GM18505 (cell line): Measurements from ENCODE around the gene NPPC.
"Not testable (repeated sequence)": the region's sequence is repeated elsewhere in the genome, so short reads cannot be mapped to it uniquely, and the experiment has no call there.

Experiments
- ATAC-seq: cut with Tn5 transposase; IDR thresholded peaks from one replicate; pipeline ENCODE4 v1.9.1; 2021; ENCODE audit not compliant: unreplicated experiment
- POLR2A ChIP-seq: IDR thresholded peaks from 4 replicates; pipeline ENCODE4 v1.6.1; 2011; ENCODE audit warnings: borderline replicate concordance; ENCODE audit not compliant: insufficient read depth, insufficient read length; ENCODE audit errors: extremely low read depth

Gene NPPC

DNA sequence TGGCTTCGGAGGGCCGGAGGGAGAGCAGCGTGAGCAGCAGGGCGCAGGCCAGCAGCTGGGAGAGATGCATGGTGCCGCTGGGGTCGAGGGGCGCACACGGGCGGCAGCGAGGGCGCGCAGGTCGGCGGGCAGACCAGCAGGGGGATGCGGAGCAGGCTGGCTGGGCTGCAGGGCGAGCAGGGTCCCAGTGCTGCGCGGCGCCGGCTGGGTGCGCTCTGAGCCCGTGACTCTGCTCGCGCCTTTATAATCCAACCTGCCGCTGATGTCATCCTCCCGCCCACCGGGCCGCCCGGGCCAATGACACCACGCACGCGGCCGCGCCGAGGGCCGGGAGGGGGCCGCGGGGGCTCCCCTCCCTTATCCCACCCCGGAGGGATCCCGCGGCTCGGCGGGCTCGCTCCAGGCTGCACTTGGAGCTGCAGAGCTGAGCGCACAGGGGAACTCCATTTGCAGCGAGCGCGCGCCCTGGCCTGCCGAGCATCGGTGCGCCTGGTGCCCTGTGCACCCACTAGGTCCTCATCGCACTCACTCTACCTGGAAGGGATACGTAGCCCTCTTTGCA is at the start of gene NPPC:
NPPC (minus strand) TSS at position 217 of the 562 bp plus-strand sequence; CDS start at position 70, 147 bp downstream.
- ATAC-seq: peak; percentile 60
- TF ChIP-seq POLR2A: no peak

DNA sequence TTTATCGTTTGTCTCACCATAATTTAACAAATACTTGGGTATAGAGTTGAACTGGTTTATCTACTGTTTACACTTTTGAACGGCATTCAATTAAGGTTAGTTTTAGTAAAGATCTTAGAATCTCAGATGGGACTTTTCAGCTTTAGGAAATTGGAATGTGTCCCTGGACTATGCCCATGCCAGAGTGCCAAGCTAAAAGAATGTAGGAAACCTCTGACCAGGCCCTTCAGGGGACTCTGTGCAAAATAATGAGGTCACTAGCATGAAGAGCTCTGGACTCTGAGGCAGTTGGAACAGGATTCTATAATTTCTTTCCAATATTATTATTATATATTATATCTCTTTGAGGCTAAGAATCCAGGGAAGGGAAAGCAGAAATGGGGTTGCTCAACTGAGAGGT is 48.8 kb upstream of the NPPC start:
- TF ChIP-seq POLR2A: no peak
- ATAC-seq: no peak

- no peak for ATAC-seq
- no peak for TF ChIP-seq POLR2A
Measured at GRCh38 chr2:231970461-231970860, 44.3 kb upstream of the NPPC start.

DNA sequence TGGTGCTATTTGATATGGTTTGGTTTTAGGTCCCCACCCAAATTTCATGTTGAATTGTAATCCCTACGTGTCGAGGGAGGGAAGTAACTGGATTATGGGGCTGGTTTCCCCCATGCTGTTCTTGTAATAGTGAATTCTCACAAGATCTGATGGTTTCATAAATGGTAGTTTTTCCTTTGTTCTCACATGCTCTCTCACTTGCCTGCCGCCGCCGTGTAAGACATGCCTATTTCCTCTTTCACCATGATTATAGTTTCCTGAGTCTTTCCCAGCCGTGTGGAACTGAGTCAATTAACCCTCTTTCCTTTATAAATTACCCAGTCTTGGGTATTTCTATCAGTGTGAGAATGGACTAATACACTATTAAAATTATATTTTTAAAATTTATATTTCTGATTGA is 42.6 kb upstream of the NPPC start:
- TF ChIP-seq POLR2A: no peak
- ATAC-seq: no peak

DNA sequence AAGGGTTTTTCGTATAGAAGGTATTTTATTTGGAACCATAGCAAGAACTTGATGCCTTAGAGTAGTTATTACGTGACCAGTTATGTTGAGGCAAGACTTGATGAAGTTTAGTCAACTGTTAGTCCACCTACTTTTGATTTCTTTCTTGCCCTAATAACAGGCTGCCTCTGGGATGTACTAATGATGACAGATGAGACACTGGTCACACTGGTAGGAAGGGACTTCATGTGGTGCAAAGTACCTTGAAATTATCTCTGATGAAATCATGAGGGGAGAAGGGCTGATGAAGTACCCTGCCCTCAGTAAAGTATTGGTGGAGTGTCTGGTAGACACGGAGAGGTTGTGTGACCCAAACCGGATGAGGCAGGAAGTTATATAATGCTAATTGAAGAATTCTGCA is 40.7 kb upstream of the NPPC start:
- no peak for ATAC-seq
- no peak for TF ChIP-seq POLR2A

- no peak for TF ChIP-seq POLR2A
- no peak for ATAC-seq
Measured at GRCh38 chr2:231965102-231965501, 38.9 kb upstream of the NPPC start.

- peak; percentile 74 for TF ChIP-seq POLR2A
- peak; percentile 94 for ATAC-seq
Measured at GRCh38 chr2:231961349-231962166, 35.4 kb upstream of the NPPC start, which contains the start of gene DIS3L2. Gene DIS3L2, plus strand, starts transcription at chr2:231961713. Its CDS starts 53,215 bp downstream, at chr2:232014928.

DNA sequence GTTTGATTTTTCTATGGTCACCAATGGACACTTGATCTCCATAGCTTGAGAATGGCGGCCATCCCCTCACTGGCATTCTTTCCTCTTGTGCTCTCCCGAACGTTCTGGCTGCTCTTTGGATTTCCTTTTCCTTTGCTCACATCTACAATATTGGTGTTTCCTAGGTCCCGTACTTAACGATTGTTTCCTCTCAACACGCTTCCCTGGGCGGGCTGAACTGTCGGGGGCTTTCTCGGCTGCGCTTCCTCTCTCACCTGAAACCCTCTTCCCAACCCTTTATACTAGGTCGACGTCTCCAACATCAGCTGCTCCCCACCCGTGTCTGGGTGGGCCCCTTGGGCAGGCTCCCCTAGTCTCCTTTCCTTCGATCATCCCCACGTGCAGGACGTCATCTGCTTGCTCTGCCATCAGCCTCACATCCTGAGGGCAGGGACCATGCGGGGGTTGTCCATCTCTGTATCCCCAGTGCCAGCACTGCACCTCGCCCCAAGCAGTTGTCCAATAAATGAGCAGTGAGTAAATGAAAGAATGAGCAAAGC is 34.7 kb upstream of the NPPC start:
- ATAC-seq: peak; percentile 34
- TF ChIP-seq POLR2A: no peak

DNA sequence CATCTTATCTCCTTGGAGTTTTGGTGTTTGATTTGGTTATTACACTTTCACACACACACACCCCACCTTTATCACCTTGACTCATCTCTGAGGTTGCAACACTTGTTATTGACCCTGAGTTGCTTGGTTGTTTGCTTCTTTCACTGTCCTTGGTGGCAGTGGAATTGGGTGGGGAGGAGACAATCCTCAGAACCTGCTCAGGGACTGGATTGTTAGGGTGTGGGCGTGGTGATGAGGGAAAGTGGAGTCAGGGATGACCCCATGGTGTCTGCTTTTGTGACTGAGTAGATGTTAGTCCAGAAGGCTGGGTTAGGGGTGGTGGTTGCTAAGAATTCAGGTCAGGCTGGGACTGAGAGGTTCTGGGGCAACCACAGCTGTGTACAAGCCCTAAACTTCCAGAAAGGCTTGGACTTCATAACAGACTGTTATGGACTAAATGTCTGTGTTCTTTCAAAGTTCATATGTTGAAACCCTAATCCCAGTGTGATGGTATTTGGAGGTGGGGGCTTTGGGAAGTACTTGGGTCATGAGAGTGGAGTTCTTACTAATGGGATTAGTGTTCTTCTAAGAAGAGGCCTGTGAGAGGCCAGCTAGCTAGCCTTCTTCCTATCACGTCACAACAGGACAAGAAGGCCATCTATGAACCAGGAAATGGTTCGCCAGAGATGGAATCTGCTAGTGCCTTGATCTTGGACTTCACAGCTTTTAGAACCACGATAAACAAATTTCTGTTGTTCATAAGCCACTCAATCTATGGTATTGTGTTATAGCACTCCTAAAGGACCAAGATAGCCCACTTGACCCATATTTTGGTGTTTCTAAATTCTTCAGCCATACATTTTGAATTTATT is 31.9 kb upstream of the NPPC start:
- no peak for ATAC-seq
- TF ChIP-seq POLR2A: no peak

GRCh38 chr2:231955758-231956472 is 29.7 kb upstream of the NPPC start:
- no peak for TF ChIP-seq POLR2A
- no peak for ATAC-seq

DNA sequence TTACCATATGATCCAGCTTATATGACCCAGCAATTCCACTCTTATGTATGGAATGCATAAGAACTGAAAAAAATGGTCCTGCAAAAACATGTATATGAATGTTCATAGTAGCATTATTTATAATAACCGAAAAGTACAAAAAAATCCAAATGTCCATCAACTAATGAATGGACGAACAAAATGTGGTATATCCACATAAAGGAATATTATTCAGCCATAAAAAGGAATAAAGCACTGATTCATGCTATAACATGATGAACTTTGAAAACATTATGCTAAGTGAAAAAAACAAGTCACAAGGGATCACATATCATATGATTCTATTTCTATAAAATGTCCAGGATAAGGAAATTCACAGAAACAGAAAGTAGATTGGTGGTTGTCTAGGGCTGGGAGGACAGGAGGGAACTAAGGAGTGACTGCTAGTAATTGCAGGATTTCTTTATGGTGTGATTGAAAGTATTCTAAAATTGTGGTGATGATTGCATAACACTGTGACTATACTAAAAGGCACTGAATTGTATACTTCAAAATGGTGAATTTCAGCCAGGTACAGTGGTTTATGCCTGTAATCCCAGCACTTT is 25.3 kb upstream of the NPPC start:
- no peak for TF ChIP-seq POLR2A

DNA sequence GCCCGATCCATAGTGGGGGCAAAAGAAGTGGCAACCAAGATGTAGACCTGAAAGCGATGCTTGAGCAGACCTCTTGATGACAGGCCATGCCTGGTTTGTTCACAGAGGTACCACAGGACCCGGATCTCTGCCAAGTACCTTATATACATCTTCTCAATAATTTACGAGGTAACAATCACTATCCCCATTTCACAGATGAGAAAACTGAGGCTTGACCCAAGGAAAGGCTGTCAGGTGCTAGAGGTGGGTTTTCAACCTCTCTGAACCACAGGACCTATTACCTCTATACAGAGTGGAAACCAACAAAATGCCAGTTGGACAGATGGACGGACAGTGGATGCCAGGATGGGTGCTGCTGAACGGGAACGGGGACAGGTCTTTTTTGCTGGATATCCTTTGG is 21.5 kb upstream of the NPPC start:
- no peak for TF ChIP-seq POLR2A
- ATAC-seq: no peak

More for the DNA sequence above, 25.3 kb upstream of the NPPC start:
- ATAC-seq: no peak

- ATAC-seq: not testable (repeated sequence)
Measured at GRCh38 chr2:231947112-231947511, 20.9 kb upstream of the NPPC start.
